SK-N-SH treated with all-trans-retinoic acid at 6 μM for 48 hours (cell line): Measurements from ENCODE around the gene GCN1.

Source experiments
- ATAC-seq: fragments of 200-7000 bp; cut with Tn5 transposase; 3 replicates; pipeline ENCODE4 v1.9.1; 2020; ENCODE audit warnings: mild to moderate bottlenecking, moderate library complexity
- ARNTL ChIP-seq: fragments of 450-650 bp; formaldehyde crosslinking; IDR thresholded peaks from 2 replicates; pipeline ENCODE4 v1.5.0; 2020; ENCODE audit warnings: low read depth, mild to moderate bottlenecking, moderate library complexity, borderline replicate concordance
- BACH2 ChIP-seq: fragments of 250-450 bp; sonication (Bioruptor Pico); IDR thresholded peaks from 2 replicates; pipeline ENCODE4 v1.9.0; 2021; ENCODE audit warnings: mild to moderate bottlenecking, borderline replicate concordance
- CREB5 ChIP-seq: fragments of 250-450 bp; sonication (Bioruptor Pico); IDR thresholded peaks from 2 replicates; pipeline ENCODE4 v1.5.1; 2020; ENCODE audit warnings: low read depth, mild to moderate bottlenecking, moderate library complexity
- CSDC2 ChIP-seq: fragments of 250-450 bp; sonication (Bioruptor Pico); IDR thresholded peaks from 2 replicates; pipeline ENCODE4 v1.5.0; 2020; ENCODE audit warnings: mild to moderate bottlenecking, moderate library complexity
- ESRRG ChIP-seq: fragments of 250-450 bp; sonication (Bioruptor Pico); IDR thresholded peaks from 2 replicates; pipeline ENCODE4 v1.6.1; 2021; ENCODE audit warnings: mild to moderate bottlenecking
- GLIS3 ChIP-seq: fragments of 250-450 bp; sonication (Bioruptor Pico); IDR thresholded peaks from 2 replicates; pipeline ENCODE4 v1.5.0; 2020; ENCODE audit warnings: mild to moderate bottlenecking, moderate library complexity
- OSR1 ChIP-seq: fragments of 250-450 bp; sonication (Bioruptor Pico); IDR thresholded peaks from 2 replicates; pipeline ENCODE4 v1.8.0; 2022; ENCODE audit warnings: moderate library complexity, mild to moderate bottlenecking, inconsistent platforms
- PPARA ChIP-seq: fragments of 250-450 bp; sonication (Bioruptor Pico); IDR thresholded peaks from 2 replicates; pipeline ENCODE4 v1.5.0; 2020; ENCODE audit warnings: mild to moderate bottlenecking, borderline replicate concordance
- SNAI2 ChIP-seq: fragments of 250-450 bp; sonication (Bioruptor Pico); IDR thresholded peaks from 2 replicates; pipeline ENCODE4 v1.5.0; 2020; ENCODE audit warnings: mild to moderate bottlenecking, moderate library complexity
- TCF4 ChIP-seq: fragments of 250-450 bp; sonication (Bioruptor Pico); IDR thresholded peaks from 2 replicates; pipeline ENCODE4 v1.8.0; 2021; ENCODE audit warnings: mild to moderate bottlenecking, moderate library complexity, borderline replicate concordance
- TOX ChIP-seq: fragments of 250-450 bp; sonication (Bioruptor Pico); IDR thresholded peaks from 2 replicates; pipeline ENCODE4 v1.8.0; 2021; ENCODE audit warnings: mild to moderate bottlenecking, moderate library complexity, borderline replicate concordance
- ZC3H10 ChIP-seq: fragments of 250-450 bp; sonication (Bioruptor Pico); IDR thresholded peaks from 2 replicates; pipeline ENCODE4 v1.5.1; 2021; ENCODE audit warnings: mild to moderate bottlenecking, moderate library complexity
- ZFP3 ChIP-seq: fragments of 250-450 bp; sonication (Bioruptor Pico); IDR thresholded peaks from 2 replicates; pipeline ENCODE4 v1.5.0; 2020; ENCODE audit warnings: mild to moderate bottlenecking, moderate library complexity
- ZFP30 ChIP-seq: fragments of 450-650 bp; formaldehyde crosslinking; IDR thresholded peaks from 2 replicates; pipeline ENCODE4 v1.5.0; 2022; ENCODE audit warnings: mild to moderate bottlenecking, moderate library complexity
- ZNF565 ChIP-seq: fragments of 450-650 bp; formaldehyde crosslinking; conservative IDR thresholded peaks from 2 replicates; pipeline ENCODE4 v1.5.0; 2020; ENCODE audit warnings: low read depth, mild to moderate bottlenecking, moderate library complexity
- ZNF70 ChIP-seq: fragments of 450-650 bp; formaldehyde crosslinking; IDR thresholded peaks from 2 replicates; pipeline ENCODE4 v1.5.0; 2020; ENCODE audit warnings: mild to moderate bottlenecking, moderate library complexity
- TF ChIP-seq, protein P1 (sequence below): fragments of 250-450 bp; sonication (Bioruptor Pico); IDR thresholded peaks from 2 replicates; pipeline ENCODE4 v1.5.1; 2021; ENCODE audit warnings: mild to moderate bottlenecking, moderate library complexity

Gene GCN1

DNA sequence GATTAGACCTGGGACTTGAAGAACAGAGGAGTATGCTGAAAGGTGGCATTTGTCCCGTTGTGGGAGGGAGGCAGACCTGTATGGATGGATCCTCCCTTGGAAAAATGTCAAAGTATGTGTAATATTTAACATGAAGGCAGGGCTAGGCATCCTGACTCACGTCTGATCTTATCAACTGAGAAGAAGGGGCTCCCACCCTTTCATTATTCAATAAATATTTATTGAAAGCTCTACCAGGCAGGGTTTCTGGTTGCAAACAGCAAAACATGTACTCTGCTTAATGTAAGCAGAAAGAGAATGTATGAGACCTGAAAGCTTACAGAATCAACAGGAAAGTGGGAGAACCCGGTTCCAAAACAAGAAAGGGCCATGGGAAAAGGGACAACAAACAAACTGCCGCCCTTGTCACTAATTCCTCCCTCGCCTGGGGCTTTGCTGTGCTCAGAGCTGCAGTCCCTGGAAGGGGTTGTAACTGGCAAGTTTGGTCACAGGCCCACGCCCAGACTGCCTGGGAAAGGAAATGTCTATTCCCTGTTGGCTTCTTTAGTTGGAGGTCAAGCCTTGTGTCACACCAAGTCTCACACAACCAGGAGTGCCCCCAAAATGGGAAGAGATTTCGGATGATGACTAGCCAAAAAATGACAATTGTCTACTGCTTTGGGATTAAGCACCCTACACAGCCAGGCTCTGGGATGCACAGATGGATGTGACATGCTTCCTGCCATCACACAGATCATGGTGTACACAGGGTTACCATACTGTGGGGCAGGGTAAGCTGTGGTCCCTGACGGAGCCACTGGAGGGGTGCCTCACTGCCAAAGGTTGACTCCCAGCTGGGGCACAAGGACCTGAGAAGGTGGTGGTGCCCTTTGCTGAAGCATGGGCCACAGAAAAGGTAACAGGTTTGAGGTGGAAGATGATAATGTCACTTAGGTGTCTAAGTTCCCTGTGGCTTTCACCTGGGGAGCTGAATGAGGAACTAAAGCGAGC lies 114.8 kb downstream of the GCN1 start:
- TF ChIP-seq ESRRG (CRISPR knock-in tag): no peak
- TF ChIP-seq GLIS3 (CRISPR knock-in tag): no peak
- no peak for TF ChIP-seq ARNTL (CRISPR knock-in tag)
- TF ChIP-seq PPARA (CRISPR knock-in tag): no peak
- TF ChIP-seq TCF4 (CRISPR knock-in tag): no peak
- no peak for TF ChIP-seq ZNF565 (CRISPR knock-in tag)
- TF ChIP-seq CREB5 (CRISPR knock-in tag): no peak
- no peak for TF ChIP-seq BACH2 (CRISPR knock-in tag)
- TF ChIP-seq, protein P1, sequence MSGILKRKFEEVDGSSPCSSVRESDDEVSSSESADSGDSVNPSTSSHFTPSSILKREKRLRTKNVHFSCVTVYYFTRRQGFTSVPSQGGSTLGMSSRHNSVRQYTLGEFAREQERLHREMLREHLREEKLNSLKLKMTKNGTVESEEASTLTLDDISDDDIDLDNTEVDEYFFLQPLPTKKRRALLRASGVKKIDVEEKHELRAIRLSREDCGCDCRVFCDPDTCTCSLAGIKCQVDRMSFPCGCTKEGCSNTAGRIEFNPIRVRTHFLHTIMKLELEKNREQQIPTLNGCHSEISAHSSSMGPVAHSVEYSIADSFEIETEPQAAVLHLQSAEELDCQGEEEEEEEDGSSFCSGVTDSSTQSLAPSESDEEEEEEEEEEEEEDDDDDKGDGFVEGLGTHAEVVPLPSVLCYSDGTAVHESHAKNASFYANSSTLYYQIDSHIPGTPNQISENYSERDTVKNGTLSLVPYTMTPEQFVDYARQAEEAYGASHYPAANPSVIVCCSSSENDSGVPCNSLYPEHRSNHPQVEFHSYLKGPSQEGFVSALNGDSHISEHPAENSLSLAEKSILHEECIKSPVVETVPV (CRISPR knock-in tag): no peak
- TF ChIP-seq OSR1: no peak
- no peak for TF ChIP-seq ZFP3 (CRISPR knock-in tag)
- no peak for TF ChIP-seq CSDC2 (CRISPR knock-in tag)
- no peak for ATAC-seq

DNA sequence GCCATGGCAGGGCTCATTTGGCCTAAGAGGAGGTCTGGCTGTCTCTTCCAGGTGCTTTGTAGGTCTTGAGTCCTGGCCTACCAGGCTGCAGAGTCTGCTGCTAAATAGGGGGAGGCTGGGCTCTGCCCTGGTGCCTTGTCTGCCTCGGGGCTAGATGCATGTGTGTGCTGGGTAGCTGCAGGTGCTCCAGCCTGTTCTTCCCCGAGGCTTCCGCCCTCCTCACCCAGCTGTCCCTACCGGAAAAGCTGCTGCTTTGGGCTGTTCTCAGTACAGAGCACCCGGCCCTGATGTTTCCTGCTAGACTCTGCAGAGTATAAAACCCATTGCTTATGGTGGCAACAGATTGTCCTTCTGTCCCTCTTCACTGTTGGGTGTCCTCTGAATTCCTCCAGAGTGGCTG lies 115.6 kb downstream of the GCN1 start:
- no peak for TF ChIP-seq ZNF70 (CRISPR knock-in tag)
- no peak for TF ChIP-seq ZC3H10 (CRISPR knock-in tag)
- no peak for TF ChIP-seq ZFP30 (CRISPR knock-in tag)
- TF ChIP-seq GLIS3 (CRISPR knock-in tag): no peak
- no peak for TF ChIP-seq OSR1
- TF ChIP-seq, all 23 proteins: peak for 0
- no peak for ATAC-seq

DNA sequence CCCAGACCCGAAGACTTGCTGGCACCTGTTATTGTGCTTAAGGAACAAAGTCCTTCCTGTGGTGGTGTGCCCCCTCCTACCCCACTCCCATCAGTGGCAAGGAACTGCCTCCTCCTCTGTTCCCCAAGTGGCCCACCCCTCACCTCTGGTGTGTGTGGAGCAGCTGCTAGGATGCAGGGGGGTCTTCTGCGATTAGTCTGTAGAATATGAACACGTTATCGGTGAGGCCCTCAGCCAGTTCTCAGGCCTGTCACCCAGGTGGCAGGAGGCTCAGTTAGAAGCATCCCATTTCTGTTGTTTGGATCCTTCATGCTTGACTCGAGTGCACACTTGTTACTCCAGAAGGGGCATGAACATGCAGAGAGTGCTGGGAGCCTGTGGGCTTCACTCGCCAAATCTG lies 117.3 kb downstream of the GCN1 start:
- no peak for ATAC-seq
- TF ChIP-seq OSR1 (no peak), ZNF565 (CRISPR knock-in tag) (no peak), SNAI2 (CRISPR knock-in tag) (no peak), TOX (no peak), ZNF70 (CRISPR knock-in tag) (no peak), GLIS3 (CRISPR knock-in tag) (no peak), ESRRG (CRISPR knock-in tag) (no peak)
- TF ChIP-seq, all 23 proteins: peak for 0
